Adrenal gland (tissue), 12 donors: ENCODE results near the gene VASP. TPM values are rescaled to one million over a fixed set of nuclear protein-coding genes. Genes with fewer than 3 reads are reported as not detected.

ENCODE experiments used
- DNase-seq, 7 donors: peaks; one replicate each; pipeline ENCODE4 v3.0.0-alpha.2; 2019 to 2020
- H3K27ac ChIP-seq, 5 donors: fragments of 200-600 bp; sonication (generic) in 4 of 5; 1 replicate in 3 of 5; 2 replicates in 2 of 5; pipeline versions ENCODE4 v1.5.1 to v1.8.0; 2016 to 2020; ENCODE audit warnings: mild to moderate bottlenecking in 1 of 5
- H3K27me3 ChIP-seq: fragments of 200-600 bp; 2 replicates; pipeline ENCODE4 v1.8.0; 2021
- H3K36me3 ChIP-seq, 2 donors: fragments of 200-600 bp; replicated peaks in 1 of 2; 1 replicate in 1 of 2; 2 replicates in 1 of 2; pipeline versions ENCODE4 v1.5.1 to v1.8.0; 2018 to 2022
- H3K4me1 ChIP-seq, 2 donors: fragments of 200-600 bp; replicated peaks in 1 of 2; 1 replicate in 1 of 2; 2 replicates in 1 of 2; pipeline versions ENCODE4 v1.5.1 to v1.8.0; 2018 to 2021
- H3K4me3 ChIP-seq, 4 donors: fragments of 200-600 bp; sonication (generic) in 3 of 4; one replicate each; pipeline ENCODE4 v1.5.1; 2016 to 2018
- H3K9me3 ChIP-seq, 3 donors: fragments of 200-600 bp; sonication (generic) in 1 of 3; replicated peaks in 1 of 3; 1 replicate in 2 of 3; 2 replicates in 1 of 3; pipeline versions ENCODE4 v1.5.1 to v1.8.0; 2016 to 2021
- POLR2A ChIP-seq, 2 donors: fragments of 450-650 bp; IDR thresholded peaks; one replicate each; pipeline ENCODE4 v1.6.1; 2017; ENCODE audit warnings: antibody characterized with exemption in 2 of 2, mild to moderate bottlenecking in 2 of 2, moderate library complexity in 1 of 2
- WGBS, 4 donors: extraction: QIAGEN DNeasy Blood & Tissue Kit in 2 of 4; methylation state at CpG; one replicate each; pipeline versions ENCODE4 v1.1.5 to v1.1.7; 2013 to 2017; 5-methylcytosine and 5-hydroxymethylcytosine counted together
- intact Hi-C, 2 donors: fragments of 100-400 bp; cut with DNase I; formaldehyde crosslinking; loops; one replicate each; pipeline versions ENCODE4 v1.14.1 to v1.15.0; 2022 to 2023
- polyA plus RNA-seq, 3 donors: library from polyadenylated mRNA; stranded (reverse); fragments of 200-250 nt in 2 of 3; fragments of 350-450 nt in 1 of 3; fragmentation: Illumina TruSeq in 1 of 3; extraction: RNeasy Lipid Tissue Mini Kit (QIAGEN cat#74804) in 1 of 3; gene quantifications; one replicate each; pipeline ENCODE4 v1.2.3, GENCODE V29; 2013 to 2014
- total RNA-seq, 9 donors: library from RNA; depleted of rRNA in 4 of 9; stranded (reverse); fragments of >200 nt in 4 of 9; fragments of 120-200 nt in 1 of 9; fragmentation: NEBNext Ultra II Directional in 1 of 9; extraction: Animal tissue kit (Norgen Biotek cat#: 25700) in 1 of 9; gene quantifications; one replicate each; pipeline versions ENCODE4 v1.1.0 to v1.2.4, GENCODE V29; 2013 to 2023
- TF ChIP-seq, protein P1 (sequence below), 6 experiments: fragments of 450-650 bp in 4 of 6; fragments of 200-600 bp in 2 of 6; sonication (generic) in 1 of 6; IDR thresholded peaks; 1 replicate in 5 of 6; 2 replicates in 1 of 6; pipeline versions ENCODE4 v1.5.1 to v1.8.0; 2016 to 2021; ENCODE audit warnings: antibody characterized with exemption in 6 of 6, mild to moderate bottlenecking in 2 of 6, moderate library complexity in 1 of 6
- donor health status: healthy with polysubstance abuse.
- donor health status: Bipolar disorder and iron deficiency.
- donor health status: DM: yes; HTN: yes; CAD: no.
- donor health status: DM: no; HTN: no; CAD: no.
- donor health status: DM: no; HTN: no; CAD: no.
- donor health status: DM: yes; HTN: yes; CAD: no.

Gene VASP
- total and polyA plus RNA-seq, 12 donors: 28.7 to 118 (median 63.2) TPM

DNA sequence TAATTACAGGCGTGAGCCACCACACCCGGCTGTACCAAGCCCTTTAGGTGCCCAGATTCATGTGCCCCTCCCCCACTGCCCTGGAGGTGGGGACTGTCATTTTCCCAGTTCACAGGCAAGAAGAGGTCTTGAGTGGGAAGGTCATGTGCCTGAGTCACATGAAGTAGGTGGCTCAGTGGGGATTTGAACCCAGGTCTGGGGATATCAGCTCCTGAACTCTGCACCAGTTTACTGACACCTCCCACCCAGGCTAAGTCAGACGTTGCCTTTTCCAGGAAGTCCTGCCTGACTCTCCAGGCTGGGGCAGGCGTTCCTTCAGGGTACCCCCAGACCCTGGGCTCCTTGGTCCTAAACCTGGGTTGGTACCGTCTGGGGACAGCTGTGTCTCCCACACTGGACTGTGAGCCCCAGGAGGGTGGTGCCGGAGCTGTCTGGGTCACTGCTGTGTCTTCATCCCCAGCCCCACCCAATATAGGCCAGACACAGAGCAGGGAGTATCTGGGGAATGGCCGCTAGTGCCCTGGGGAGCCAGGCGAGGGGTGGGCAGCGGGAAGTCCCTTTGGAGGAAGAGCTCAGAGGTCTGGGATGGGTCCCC is 8.6 kb downstream of the VASP start:
- Histone ChIP-seq H3K27ac (peak overlapping the region in 3 of 5 donors; percentile 47 to 79 (median 52)), H3K9me3 (no peaks in the 10 kb centered on the region), H3K4me1 (peaks cover 10 to 30% of the 10 kb centered on the region in 2 donors), H3K4me3 (no peak overlapping the region), H3K36me3 (peaks cover 0 to 31% of the 10 kb centered on the region in 2 donors), H3K27me3 (no peaks in the 10 kb centered on the region)
- 75 to 89% (median 78%) methylated on average over 6 to 9 of the region's 9 CpGs for WGBS, 4 donors
- intact Hi-C loops: no loop called here
- TF ChIP-seq POLR2A (IDR thresholded peaks at IDR 0.05): no peak
- TF ChIP-seq, protein P1, sequence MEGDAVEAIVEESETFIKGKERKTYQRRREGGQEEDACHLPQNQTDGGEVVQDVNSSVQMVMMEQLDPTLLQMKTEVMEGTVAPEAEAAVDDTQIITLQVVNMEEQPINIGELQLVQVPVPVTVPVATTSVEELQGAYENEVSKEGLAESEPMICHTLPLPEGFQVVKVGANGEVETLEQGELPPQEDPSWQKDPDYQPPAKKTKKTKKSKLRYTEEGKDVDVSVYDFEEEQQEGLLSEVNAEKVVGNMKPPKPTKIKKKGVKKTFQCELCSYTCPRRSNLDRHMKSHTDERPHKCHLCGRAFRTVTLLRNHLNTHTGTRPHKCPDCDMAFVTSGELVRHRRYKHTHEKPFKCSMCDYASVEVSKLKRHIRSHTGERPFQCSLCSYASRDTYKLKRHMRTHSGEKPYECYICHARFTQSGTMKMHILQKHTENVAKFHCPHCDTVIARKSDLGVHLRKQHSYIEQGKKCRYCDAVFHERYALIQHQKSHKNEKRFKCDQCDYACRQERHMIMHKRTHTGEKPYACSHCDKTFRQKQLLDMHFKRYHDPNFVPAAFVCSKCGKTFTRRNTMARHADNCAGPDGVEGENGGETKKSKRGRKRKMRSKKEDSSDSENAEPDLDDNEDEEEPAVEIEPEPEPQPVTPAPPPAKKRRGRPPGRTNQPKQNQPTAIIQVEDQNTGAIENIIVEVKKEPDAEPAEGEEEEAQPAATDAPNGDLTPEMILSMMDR (IDR thresholded peaks at IDR 0.05): no peak
- no peak for DNase-seq

DNA sequence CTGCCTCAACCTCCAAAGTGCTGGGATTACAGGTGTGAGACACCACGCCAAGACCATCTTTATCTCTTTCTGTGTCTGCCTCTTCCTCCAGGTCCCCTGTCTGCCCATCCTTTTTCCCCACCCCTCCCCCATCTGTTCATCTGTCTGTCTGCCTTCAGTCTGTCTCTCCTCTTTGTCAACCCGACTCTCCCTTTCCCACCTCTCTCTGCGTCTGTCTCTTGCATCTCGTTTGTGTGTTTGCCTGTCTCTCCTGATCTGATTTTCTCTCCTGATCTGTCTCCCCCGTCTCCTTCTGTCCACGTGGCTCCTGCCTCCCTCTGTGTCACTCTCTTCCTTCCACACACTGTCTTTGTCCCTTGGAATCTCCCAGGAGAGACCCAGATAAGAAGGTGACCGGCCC is 10.0 kb downstream of the VASP start:
- Histone ChIP-seq H3K36me3 (peaks cover 0 to 45% of the 10 kb centered on the region in 2 donors), H3K27me3 (no peaks in the 10 kb centered on the region), H3K9me3 (no peaks in the 10 kb centered on the region), H3K27ac (no peak overlapping the region), H3K4me1 (peaks cover 10 to 24% of the 10 kb centered on the region in 2 donors), H3K4me3 (no peak overlapping the region)
- intact Hi-C loops: no loop called here
- 65 to 74% (median 69%) methylated on average over 7 of the region's 7 CpGs for whole genome bisulfite sequencing, 4 donors
- TF ChIP-seq, protein P1 (IDR thresholded peaks at IDR 0.05): no peak
- no peak for DNase-seq

DNA sequence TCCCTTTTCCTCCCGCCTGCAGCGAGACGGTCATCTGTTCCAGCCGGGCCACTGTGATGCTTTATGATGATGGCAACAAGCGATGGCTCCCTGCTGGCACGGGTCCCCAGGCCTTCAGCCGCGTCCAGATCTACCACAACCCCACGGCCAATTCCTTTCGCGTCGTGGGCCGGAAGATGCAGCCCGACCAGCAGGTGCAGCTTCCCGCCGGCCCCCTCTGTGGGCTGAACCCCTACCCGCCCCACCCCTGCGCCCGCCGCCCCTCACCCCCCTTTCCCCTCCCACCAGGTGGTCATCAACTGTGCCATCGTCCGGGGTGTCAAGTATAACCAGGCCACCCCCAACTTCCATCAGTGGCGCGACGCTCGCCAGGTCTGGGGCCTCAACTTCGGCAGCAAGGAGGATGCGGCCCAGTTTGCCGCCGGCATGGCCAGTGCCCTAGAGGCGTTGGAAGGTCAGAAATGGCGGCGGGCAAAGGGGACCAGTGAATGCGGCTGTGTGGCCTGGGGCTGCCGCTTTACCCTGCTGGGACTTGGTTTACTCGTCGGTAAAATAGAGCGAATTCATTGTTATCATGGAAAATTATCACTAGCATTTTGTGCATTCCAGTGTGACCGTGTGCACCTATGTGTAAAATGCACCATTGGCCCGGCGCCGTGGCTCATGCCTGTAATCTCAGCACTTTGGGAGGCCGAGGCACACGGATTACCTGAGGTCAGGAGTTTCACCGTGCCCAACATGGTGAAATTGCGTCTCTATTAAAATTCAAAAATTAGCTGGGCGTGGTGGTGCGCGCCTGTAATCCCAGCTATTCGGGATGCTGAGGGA is 10.6 kb downstream of the VASP start:
- intact Hi-C loops: no loop called here
- Histone ChIP-seq H3K9me3 (no peaks in the 10 kb centered on the region), H3K4me3 (no peak overlapping the region), H3K4me1 (peaks cover 10 to 24% of the 10 kb centered on the region in 2 donors), H3K36me3 (peaks cover 0 to 51% of the 10 kb centered on the region in 2 donors), H3K27me3 (no peaks in the 10 kb centered on the region), H3K27ac (no peak overlapping the region)
- TF ChIP-seq, protein P1 (IDR thresholded peaks at IDR 0.05): no peak
- no peak for TF ChIP-seq POLR2A (IDR thresholded peaks at IDR 0.05)
- WGBS, 4 donors: 91 to 93% (median 92%) methylated on average over 39 to 50 of the region's 50 CpGs
- no peak for DNase-seq

DNA sequence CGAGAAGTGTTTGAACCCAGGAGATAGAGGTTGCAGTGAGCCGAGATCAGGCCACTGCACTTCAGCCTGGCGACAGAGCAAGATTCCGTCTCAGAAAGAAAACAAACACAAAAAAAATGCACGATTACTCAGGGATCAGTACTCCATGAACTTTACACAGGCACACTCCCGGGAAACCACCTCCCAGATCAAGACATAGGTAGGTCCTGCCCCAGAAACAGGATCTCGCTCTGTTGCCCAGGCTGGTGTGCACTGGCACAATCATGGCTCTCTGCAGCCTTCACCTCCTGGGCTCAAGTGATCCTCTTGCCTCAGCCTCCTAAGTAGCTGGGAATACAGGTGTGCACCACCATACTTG is 11.2 kb downstream of the VASP start:
- Histone ChIP-seq H3K4me3 (no peak overlapping the region), H3K27ac (no peak overlapping the region), H3K36me3 (peaks cover 0 to 54% of the 10 kb centered on the region in 2 donors), H3K27me3 (no peaks in the 10 kb centered on the region), H3K9me3 (no peaks in the 10 kb centered on the region), H3K4me1 (peaks cover 10 to 23% of the 10 kb centered on the region in 2 donors)
- DNase-seq: no peak
- no peak for TF ChIP-seq POLR2A (IDR thresholded peaks at IDR 0.05)
- TF ChIP-seq, protein P1 (IDR thresholded peaks at IDR 0.05): no peak
- WGBS, 4 donors: 82 to 89% (median 87%) methylated on average over 7 of the region's 7 CpGs
- intact Hi-C loops: no loop called here
